Effector memory CD4-positive, alpha-beta T cell (primary cell): Measurements from ENCODE around the gene MYBBP1A.

Experiments
- DNase-seq, 3 donors: peaks; one replicate each; pipeline ENCODE4 v3.0.0-alpha.2; 2020
- H3K27ac ChIP-seq: 2 replicates; pipeline ENCODE4 v1.7.0; 2013; ENCODE audit warnings: mild to moderate bottlenecking, low read length, moderate library complexity; ENCODE audit not compliant: insufficient read depth, poor library complexity, severe bottlenecking
- H3K27me3 ChIP-seq: replicated peaks from 2 replicates; pipeline ENCODE4 v1.7.0; 2013; ENCODE audit warnings: mild to moderate bottlenecking, low read length; ENCODE audit not compliant: insufficient read depth, control insufficient read depth, poor library complexity, severe bottlenecking
- H3K36me3 ChIP-seq: 2 replicates; pipeline ENCODE4 v1.7.0; 2013; ENCODE audit warnings: mild to moderate bottlenecking, low read length, moderate library complexity; ENCODE audit not compliant: control insufficient read depth, insufficient read depth
- H3K4me1 ChIP-seq: 2 replicates; pipeline ENCODE4 v1.7.0; 2013; ENCODE audit warnings: low read length, mild to moderate bottlenecking; ENCODE audit not compliant: control insufficient read depth, insufficient read depth, poor library complexity, severe bottlenecking
- H3K4me3 ChIP-seq: 2 replicates; pipeline ENCODE4 v1.7.0; 2013; ENCODE audit warnings: low read length, low read depth, mild to moderate bottlenecking; ENCODE audit not compliant: insufficient read depth, poor library complexity, severe bottlenecking
- H3K9me3 ChIP-seq: 2 replicates; pipeline ENCODE4 v1.7.0; 2013; ENCODE audit warnings: mild to moderate bottlenecking, low read length, moderate library complexity; ENCODE audit not compliant: control insufficient read depth

MYBBP1A gene

DNA sequence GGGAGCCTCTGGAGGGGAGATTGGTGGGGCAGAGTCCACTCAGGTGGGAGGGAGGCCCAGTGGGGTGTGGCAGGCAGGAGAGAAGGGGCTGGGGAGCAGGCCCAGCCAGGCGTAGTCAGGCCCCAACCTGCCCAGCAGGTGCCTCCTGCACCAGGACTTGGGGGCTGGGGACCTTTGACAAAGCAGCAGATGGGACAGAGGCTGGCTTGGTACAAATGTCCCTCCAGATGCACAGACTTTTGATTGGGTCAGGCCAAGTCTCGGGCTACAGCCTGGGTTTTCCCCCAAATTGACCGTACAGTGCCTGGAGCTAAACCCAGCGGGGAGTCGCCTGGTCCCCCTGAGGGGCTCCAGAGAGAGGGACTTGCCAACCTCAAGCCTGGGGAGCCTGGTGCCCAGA lies 4.8 kb upstream of the MYBBP1A start:
- no peak for DNase-seq
- Histone ChIP-seq H3K27ac (no peak overlapping the region), H3K9me3 (no peaks in the 10 kb centered on the region), H3K4me1 (peaks cover 5% of the 10 kb centered on the region), H3K27me3 (no peaks in the 10 kb centered on the region), H3K4me3 (no peak overlapping the region), H3K36me3 (no peaks in the 10 kb centered on the region)

DNA sequence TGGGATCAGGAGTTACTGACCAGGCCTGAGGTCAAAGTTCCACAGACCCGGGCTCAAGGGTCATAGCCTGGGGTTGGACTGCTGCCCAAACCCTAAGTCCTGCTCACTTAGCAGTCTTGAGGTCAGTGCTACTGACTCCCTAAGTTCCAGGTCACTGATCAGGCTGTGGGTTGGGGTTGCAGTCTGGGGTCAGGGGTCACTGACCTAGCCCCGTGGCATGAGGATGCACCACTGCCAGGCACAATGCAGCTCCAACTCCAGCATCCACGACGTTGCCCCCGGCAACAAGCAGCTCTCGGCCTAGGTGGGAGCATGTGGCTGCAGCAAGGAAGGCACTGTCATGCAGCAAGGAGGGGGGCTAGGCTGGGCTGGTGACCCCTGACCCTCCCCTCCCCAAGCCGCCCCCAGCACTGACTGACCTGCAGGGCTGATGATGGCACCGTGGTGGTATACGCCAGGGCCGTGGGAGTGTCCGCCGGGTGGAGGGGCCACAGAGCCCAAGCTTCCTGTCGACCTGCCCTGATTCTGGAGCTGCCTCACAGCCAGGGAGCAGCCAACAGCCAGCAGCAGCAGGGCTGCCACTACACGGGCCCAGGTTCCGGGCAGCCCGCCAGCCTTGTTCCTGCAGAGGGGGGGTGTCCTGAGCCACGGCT lies 4.1 kb upstream of the MYBBP1A start:
- DNase-seq, result no peak
- H3K36me3 ChIP-seq, result no peaks in the 10 kb centered on the region
- H3K4me1 ChIP-seq, result peaks cover 8% of the 10 kb centered on the region
- H3K9me3 ChIP-seq, result no peaks in the 10 kb centered on the region
- no peaks in the 10 kb centered on the region for H3K27me3 ChIP-seq
- H3K4me3 ChIP-seq, result no peak overlapping the region
- H3K27ac ChIP-seq, result no peak overlapping the region

DNA sequence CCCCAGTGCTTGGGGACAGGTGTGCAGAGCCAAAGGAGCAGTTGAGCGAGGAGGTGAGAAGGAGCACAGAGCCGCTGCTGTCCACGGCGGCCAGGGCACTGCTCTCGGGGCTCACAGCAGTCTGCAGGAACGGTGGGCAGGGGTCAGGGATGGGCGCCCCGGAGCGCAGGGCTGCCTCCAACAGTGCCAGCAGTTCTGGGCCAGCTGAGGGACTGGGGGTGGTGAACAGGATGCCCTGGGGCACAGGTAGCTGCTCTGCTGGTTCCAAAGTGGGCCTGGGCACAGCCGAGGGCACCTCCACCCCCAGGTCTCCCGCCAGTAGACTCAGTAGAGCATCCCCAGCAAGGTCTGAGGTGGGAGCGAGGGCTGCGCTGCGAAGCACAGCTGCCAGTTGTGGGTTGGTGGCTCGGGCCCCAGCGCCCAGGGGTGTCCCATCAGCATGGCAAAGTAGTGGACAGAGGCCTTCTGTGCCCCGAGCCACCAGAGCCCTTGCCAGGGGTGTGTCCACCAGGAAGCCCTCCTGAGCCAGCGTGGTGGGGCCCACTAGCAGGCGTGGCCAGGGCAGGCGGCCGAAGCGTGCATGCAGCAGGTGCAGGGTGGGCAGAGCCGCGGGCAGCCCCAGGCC lies 3.3 kb upstream of the MYBBP1A start:
- Histone ChIP-seq H3K9me3 (no peaks in the 10 kb centered on the region), H3K4me3 (no peak overlapping the region), H3K4me1 (peaks cover 15% of the 10 kb centered on the region), H3K36me3 (peaks cover 1% of the 10 kb centered on the region), H3K27ac (no peak overlapping the region), H3K27me3 (no peaks in the 10 kb centered on the region)
- no peak for DNase-seq

DNA sequence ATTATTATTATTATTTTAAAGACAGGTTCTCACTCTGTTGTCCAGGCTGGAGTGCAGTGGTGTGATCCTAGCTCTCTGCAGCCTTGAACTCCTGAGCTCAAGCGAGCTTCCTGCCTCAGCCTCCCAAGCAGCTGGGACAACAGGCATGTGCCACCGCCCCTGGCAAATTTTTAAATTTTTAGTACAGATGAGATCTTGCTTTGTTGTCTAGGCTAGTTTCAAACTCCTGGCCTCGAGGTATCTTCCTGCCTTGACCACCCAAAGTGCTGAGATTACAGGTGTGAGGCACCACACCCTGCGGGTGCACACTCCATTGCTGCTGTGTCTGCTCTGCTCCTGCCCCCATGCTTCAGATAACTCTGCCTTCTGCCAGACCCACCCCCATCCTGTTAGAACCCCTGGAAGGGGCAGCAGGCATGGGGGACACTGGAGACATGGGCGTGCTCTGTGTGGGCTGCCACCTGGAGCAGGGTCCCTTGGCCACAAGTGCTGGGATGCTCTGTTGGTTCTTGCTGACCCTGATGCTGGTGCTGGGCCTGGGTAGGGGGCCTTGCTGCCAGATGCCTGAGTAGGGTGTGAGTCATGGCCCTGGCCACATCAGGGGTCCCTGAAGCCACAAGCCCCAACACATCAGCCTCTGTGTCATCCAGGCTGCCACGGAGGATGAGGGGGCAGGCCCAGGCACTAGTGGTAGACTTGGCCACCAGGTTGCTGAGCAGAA lies 2.6 kb upstream of the MYBBP1A start:
- Histone ChIP-seq H3K4me1 (peaks cover 15% of the 10 kb centered on the region), H3K4me3 (no peak overlapping the region)

DNA sequence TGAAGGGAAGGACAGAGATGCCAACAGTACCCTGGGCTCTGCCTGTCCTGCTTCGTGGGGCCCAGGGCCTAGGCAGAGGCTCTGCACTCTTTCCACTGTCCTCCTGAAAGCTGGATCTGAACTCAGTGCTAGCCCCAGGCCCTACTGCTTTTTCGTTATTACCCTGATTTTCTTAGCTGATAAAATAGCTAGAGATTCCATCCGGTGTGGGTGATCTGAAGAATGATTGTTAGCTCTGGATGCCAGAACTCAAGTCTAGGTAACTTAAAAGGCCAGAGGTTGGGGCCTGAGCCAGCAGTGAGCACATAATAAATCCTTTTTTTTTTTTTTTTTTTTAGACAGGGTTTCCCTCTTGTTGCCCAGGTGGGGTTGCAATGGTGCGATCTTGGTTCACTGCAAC lies 1.8 kb upstream of the MYBBP1A start:
- no peak overlapping the region for H3K27ac ChIP-seq
- DNase-seq, result no peak
- H3K36me3 ChIP-seq, result peaks cover 15% of the 10 kb centered on the region
- no peak overlapping the region for H3K4me3 ChIP-seq
- H3K27me3 ChIP-seq, result no peaks in the 10 kb centered on the region
- no peaks in the 10 kb centered on the region for H3K9me3 ChIP-seq
- H3K4me1 ChIP-seq, result peaks cover 15% of the 10 kb centered on the region

More for the DNA sequence above, 2.6 kb upstream of the MYBBP1A start:
- Histone ChIP-seq H3K9me3 (no peaks in the 10 kb centered on the region), H3K36me3 (peaks cover 8% of the 10 kb centered on the region), H3K27me3 (no peaks in the 10 kb centered on the region), H3K27ac (no peak overlapping the region)
- DNase-seq, result no peak

DNA sequence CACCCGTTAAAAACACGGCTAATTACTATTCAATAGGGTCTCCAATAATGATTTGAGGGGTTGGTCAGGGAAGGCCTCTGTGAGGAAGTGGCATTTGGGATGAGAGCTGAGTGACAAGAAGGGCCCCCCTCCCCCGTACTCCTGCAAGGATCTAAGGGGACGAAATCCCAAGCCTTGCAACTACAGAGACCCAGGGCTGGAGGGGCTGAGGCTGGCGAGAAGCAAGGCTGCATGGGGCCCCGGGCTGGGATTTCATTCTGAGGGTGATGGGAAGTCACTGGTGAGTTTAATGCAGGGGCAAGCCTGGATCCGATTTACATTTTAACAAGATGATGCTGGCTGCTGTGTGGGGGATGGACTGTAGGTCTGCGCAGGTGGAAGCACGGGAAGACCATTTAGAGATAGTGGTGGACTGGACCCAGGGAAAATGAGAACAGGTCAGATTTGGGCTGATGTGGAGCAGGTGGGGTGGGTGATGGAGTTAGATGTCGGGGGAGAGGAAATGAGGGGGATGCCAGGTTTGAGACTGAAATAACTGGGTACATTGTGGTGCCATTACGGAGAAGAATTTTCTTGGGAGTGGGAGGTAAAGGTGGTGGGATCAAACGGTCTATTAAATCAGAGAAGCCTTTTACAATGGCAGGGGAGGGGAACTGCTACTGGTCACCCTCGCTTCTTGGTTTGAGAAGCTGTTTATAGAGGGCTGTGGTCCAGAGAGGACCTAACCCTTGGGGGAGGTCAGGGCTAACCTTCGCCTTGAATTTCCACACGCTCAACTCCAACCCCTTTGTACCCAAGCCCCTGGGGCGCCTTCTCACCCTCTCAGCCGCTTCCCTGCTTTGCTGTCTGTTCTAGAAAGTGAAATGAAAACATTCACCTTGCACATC lies 932 bp upstream of the MYBBP1A start:
- no peaks in the 10 kb centered on the region for H3K27me3 ChIP-seq
- peak overlapping the region; percentile 93 for H3K4me3 ChIP-seq
- DNase-seq, result no peak

DNA sequence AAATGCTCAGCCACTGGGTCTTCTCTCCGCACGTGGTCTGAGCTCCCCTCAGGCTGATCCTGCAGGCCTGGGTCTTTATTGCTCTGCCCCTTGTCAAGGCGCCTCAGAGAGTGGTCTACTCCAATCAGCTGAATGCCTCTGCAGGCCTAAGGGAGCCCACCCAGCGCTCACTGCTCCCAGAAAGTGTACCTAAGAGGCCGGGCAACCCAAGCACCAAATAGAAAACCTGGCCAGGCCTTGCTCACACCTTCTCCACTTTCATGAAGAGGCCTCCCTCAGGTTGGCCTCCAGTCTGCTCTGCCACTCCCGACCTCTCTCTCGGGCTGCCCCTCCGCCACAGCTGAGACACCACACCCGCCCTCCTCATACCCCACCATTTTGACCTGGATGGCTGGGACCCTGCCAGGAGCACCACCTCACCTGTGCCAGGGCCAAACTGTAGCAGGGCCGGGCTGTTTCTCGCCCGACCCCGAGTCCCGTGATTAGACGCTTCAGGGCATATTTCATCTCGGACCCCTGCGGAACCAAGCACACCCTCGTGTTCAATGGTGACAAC lies 665 bp downstream of the MYBBP1A start:
- peaks cover 38% of the 10 kb centered on the region for H3K36me3 ChIP-seq
- H3K4me3 ChIP-seq, result peak overlapping the region; percentile 93
- DNase-seq, result no peak
- no peaks in the 10 kb centered on the region for H3K27me3 ChIP-seq
- no peaks in the 10 kb centered on the region for H3K9me3 ChIP-seq
- peak overlapping the region; percentile 83 for H3K27ac ChIP-seq
- H3K4me1 ChIP-seq, result peaks cover 15% of the 10 kb centered on the region

More for the DNA sequence above, 932 bp upstream of the MYBBP1A start:
- peaks cover 15% of the 10 kb centered on the region for H3K4me1 ChIP-seq
- H3K36me3 ChIP-seq, result peaks cover 22% of the 10 kb centered on the region
- no peaks in the 10 kb centered on the region for H3K9me3 ChIP-seq
- H3K27ac ChIP-seq, result peak overlapping the region; percentile 83

DNA sequence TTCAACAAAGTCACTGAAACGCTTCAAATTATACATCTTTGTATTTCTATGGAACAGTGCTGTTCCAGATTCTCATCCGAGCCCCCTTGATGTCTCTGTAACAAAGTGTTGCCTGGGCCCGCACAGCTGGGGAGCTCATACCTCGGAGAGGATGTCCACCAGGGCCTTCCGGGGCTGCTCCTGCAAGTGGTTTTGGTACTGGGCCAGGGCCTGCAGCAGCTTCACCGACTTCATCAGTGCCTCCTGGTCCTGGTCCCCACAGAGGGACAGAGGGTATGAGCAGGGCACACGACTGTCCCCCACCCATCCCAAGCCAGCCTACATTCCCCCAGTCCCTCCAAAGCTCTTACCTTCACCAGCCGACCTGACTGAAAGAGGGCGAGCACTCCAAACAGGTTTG lies 1.5 kb downstream of the MYBBP1A start:
- H3K27me3 ChIP-seq, result no peaks in the 10 kb centered on the region
- H3K27ac ChIP-seq, result no peak overlapping the region
- no peaks in the 10 kb centered on the region for H3K9me3 ChIP-seq
- no peak for DNase-seq
- peaks cover 46% of the 10 kb centered on the region for H3K36me3 ChIP-seq
- H3K4me1 ChIP-seq, result peaks cover 15% of the 10 kb centered on the region
- H3K4me3 ChIP-seq, result no peak overlapping the region

DNA sequence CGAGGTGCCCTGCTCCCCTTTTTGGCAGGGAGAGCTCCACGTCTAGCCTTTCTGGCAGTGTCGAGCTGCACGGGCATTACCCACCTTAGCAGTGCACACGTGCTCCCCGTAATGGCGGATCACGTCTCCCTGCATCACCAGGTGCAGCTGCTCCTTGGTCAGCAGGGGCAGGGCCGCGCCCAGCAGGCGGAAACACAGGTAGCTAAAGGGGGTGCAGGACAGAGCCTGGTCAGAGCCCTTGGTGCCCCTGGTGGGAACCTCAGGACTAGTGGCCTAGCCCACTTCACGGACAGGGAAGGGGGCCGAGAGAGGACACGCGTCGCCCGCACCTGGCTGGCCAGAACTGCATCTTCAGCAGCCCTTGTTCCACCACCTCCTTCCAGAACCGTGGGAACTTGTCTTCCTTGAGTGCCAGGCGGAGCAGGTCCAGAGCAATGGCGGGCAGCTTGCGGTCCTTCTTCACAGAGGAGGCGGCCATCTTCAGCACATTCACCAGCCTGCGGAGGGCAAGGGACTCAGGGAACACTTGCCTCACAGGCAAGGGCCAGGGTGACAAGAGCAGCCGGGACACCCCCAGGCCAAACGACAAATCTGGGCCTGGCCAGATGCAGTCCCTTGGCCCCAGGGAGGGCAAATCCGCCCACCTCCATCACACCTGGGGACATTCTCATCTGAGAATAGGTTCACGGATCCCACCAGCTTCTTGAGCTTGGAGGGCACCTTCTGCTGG lies 3.2 kb downstream of the MYBBP1A start:
- no peak overlapping the region for H3K27ac ChIP-seq
- DNase-seq, result no peak
- H3K4me1 ChIP-seq, result peaks cover 15% of the 10 kb centered on the region
- no peak overlapping the region for H3K4me3 ChIP-seq
- no peaks in the 10 kb centered on the region for H3K27me3 ChIP-seq
- peaks cover 63% of the 10 kb centered on the region for H3K36me3 ChIP-seq
- H3K9me3 ChIP-seq, result no peaks in the 10 kb centered on the region
